ENCODE measurements around the gene ZMIZ1. TPM values are rescaled to one million over a fixed set of nuclear protein-coding genes. Genes with fewer than 3 reads are reported as not detected.

ZMIZ1 gene
- polyA plus RNA-seq, 3 donors, result 3.3 to 64.6 (median 8.9) TPM

DNA sequence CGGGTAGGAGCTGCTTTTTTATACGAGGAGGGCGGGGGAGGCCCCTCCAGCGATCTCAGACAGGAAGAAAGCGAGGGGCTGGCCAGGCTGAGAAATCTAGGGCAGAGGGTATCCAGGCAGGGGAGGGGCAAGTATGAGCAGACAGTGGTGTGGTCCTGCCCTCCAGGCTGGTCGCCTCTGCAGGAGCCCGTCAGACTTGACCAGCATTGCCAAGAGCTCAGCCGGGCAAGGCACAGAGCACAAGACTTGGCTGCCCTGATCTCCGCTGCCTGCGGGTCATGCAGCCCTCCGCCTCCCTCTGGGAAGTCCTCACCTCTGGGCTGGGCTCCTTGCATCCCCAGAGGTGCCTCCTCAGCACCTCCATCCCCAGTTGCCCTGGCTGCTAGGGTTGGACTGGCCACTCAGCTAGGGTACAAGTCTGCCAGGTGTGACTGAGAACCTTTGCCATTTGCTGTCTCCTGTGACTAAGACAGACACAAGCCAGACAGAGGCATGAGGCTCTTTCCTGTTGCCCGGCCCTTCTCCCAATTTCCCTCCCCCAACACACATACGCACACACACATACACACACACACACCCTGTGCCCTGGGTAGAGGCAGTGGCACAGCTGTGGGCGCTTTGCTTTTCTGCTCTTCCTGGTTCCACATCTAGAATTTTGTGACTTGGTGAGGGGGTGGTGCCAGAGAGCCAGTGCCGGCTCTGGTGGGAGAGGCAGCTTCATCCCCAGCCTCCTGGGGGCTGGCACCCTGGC is 219.4 kb downstream of the ZMIZ1 start:
- DNase-seq, result peak in 1 of 3 donors; percentile 43
- TF ChIP-seq, protein P1, sequence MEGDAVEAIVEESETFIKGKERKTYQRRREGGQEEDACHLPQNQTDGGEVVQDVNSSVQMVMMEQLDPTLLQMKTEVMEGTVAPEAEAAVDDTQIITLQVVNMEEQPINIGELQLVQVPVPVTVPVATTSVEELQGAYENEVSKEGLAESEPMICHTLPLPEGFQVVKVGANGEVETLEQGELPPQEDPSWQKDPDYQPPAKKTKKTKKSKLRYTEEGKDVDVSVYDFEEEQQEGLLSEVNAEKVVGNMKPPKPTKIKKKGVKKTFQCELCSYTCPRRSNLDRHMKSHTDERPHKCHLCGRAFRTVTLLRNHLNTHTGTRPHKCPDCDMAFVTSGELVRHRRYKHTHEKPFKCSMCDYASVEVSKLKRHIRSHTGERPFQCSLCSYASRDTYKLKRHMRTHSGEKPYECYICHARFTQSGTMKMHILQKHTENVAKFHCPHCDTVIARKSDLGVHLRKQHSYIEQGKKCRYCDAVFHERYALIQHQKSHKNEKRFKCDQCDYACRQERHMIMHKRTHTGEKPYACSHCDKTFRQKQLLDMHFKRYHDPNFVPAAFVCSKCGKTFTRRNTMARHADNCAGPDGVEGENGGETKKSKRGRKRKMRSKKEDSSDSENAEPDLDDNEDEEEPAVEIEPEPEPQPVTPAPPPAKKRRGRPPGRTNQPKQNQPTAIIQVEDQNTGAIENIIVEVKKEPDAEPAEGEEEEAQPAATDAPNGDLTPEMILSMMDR (IDR thresholded peaks at IDR 0.05), result no peak
- H3K9me3 ChIP-seq (replicated peaks in 1 of 2; ENCODE audit: control insufficient read depth in 1 of 2, insufficient read depth in 1 of 2, low read length in 2 of 2), result no peaks in the 10 kb centered on the region
- H3K9ac ChIP-seq (ENCODE audit: insufficient read depth, low read length, poor library complexity, severe bottlenecking), result no peak overlapping the region
- Mint-ChIP-seq H3K27me3 (ENCODE audit: low read depth in 3 of 3) (peaks cover 0 to 1% (median 0%) of the 10 kb centered on the region in 3 donors), H3K4me3 (no peak overlapping the region), H3K27ac (peak overlapping the region in 5 of 7 donors; percentile 46 to 85 (median 78)), H3K4me1 (peaks cover 83% of the 10 kb centered on the region), H3K9me3 (peaks cover 0 to 3% (median 0%) of the 10 kb centered on the region in 7 donors), H3K36me3 (peaks cover 68 to 84% of the 10 kb centered on the region in 2 donors)
- peaks cover 38 to 44% of the 10 kb centered on the region in 2 donors for H3K36me3 ChIP-seq (replicated peaks in 1 of 2; ENCODE audit: control insufficient read depth in 1 of 2, insufficient read depth in 2 of 2, low read length in 2 of 2)
- intact Hi-C loops (cut with micrococcal nuclease), result loop anchor here in 1 of 2 donors (10.0 kb wide), 1 partner anchor 157 kb away; the partner anchor contains the start of gene ZCCHC24
- H3K4me2 ChIP-seq (replicated peaks; ENCODE audit: extremely low read depth, low read length, poor library complexity, severe bottlenecking), result no peak overlapping the region
- no peaks in the 10 kb centered on the region for H3K27me3 ChIP-seq (ENCODE audit: control insufficient read depth in 2 of 2, insufficient read depth in 2 of 2, low read length in 2 of 2)
- H4K20me1 ChIP-seq (ENCODE audit: insufficient read depth, low read length), result no peaks in the 10 kb centered on the region
- H3K27ac ChIP-seq (ENCODE audit: low read depth in 1 of 2, low read length in 2 of 2), result peak overlapping the region in 1 of 2 donors; percentile 98
- WGBS (ENCODE audit: insufficient coverage), result 67% methylated on average over 13 of the region's 15 CpGs
- H3K4me1 ChIP-seq (ENCODE audit: control insufficient read depth in 1 of 2, insufficient read depth in 2 of 2, low read length in 2 of 2), result peaks cover 70 to 77% of the 10 kb centered on the region in 2 donors
- no peak overlapping the region for H3K4me3 ChIP-seq (replicated peaks in 1 of 3; ENCODE audit: low read depth in 2 of 3, low read length in 3 of 3)
- no peak overlapping the region for H2AFZ ChIP-seq (ENCODE audit: insufficient read depth, low read depth, low read length, poor library complexity, severe bottlenecking)
- H3K79me2 ChIP-seq (ENCODE audit: insufficient read depth, low read length), result peaks cover 13% of the 10 kb centered on the region

DNA sequence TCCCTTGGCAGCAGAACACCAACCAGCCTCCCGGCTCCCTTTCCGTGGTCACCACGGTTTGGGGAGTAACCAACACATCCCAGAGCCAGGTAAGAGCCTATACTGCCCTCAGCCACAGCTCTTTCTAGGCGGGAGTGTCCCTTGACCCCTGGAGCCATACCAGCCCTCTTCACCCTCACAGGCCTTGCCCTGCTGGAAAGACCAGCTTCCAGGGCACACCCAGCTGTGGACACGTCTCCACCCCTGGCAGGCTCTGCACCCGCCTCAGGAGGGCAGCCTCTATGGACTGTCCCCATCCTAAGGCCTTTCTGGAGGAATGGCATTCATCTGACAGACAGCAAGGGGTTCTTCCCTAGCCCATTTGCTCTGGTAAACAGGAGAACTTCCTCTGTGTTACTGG is 221.0 kb downstream of the ZMIZ1 start:
- Histone ChIP-seq H3K4me2 (replicated peaks; ENCODE audit: extremely low read depth, low read length, poor library complexity, severe bottlenecking) (no peak overlapping the region), H4K20me1 (ENCODE audit: insufficient read depth, low read length) (no peaks in the 10 kb centered on the region), H3K9me3 (replicated peaks in 1 of 2; ENCODE audit: control insufficient read depth in 1 of 2, insufficient read depth in 1 of 2, low read length in 2 of 2) (no peaks in the 10 kb centered on the region), H3K27ac (ENCODE audit: low read depth in 1 of 2, low read length in 2 of 2) (peak overlapping the region in 1 of 2 donors; percentile 98), H3K4me1 (ENCODE audit: control insufficient read depth in 1 of 2, insufficient read depth in 2 of 2, low read length in 2 of 2) (peaks cover 70 to 77% of the 10 kb centered on the region in 2 donors), H3K79me2 (ENCODE audit: insufficient read depth, low read length) (peaks cover 13% of the 10 kb centered on the region), H3K27me3 (ENCODE audit: control insufficient read depth in 2 of 2, insufficient read depth in 2 of 2, low read length in 2 of 2) (no peaks in the 10 kb centered on the region), H3K4me3 (replicated peaks in 1 of 3; ENCODE audit: low read depth in 2 of 3, low read length in 3 of 3) (no peak overlapping the region), H3K36me3 (replicated peaks in 1 of 2; ENCODE audit: control insufficient read depth in 1 of 2, insufficient read depth in 2 of 2, low read length in 2 of 2) (peaks cover 38 to 44% of the 10 kb centered on the region in 2 donors), H3K9ac (ENCODE audit: insufficient read depth, low read length, poor library complexity, severe bottlenecking) (no peak overlapping the region), H2AFZ (ENCODE audit: insufficient read depth, low read depth, low read length, poor library complexity, severe bottlenecking) (no peak overlapping the region)
- Mint-ChIP-seq H3K9me3 (peaks cover 0 to 3% (median 0%) of the 10 kb centered on the region in 7 donors), H3K27me3 (ENCODE audit: low read depth in 3 of 3) (peaks cover 0 to 1% (median 0%) of the 10 kb centered on the region in 3 donors), H3K36me3 (peaks cover 59 to 79% of the 10 kb centered on the region in 2 donors), H3K4me3 (no peak overlapping the region), H3K4me1 (peaks cover 82% of the 10 kb centered on the region), H3K27ac (peak overlapping the region in 2 of 7 donors; percentile 82 to 85)
- 89% methylated on average over 5 of the region's 6 CpGs for WGBS (ENCODE audit: insufficient coverage)
- TF ChIP-seq, protein P1 (IDR thresholded peaks at IDR 0.05), result no peak
- intact Hi-C loops (cut with micrococcal nuclease), result loop anchor here in 1 of 2 donors (5.0 to 10.0 kb wide), 3 partner anchors 45 to 155 kb away; partner anchors contain the start of genes PPIF and ZCCHC24
- DNase-seq, result no peak
